ENCODE data around the gene CCDC69. TPM values are rescaled to one million over a fixed set of nuclear protein-coding genes. Genes with fewer than 3 reads are reported as not detected.
"Not testable (repeated sequence)": the region's sequence is repeated elsewhere in the genome, so short reads cannot be mapped to it uniquely, and the experiment has no call there.

The CCDC69 gene
- total RNA-seq, 1 donor from 2014 or later: 109 TPM

DNA sequence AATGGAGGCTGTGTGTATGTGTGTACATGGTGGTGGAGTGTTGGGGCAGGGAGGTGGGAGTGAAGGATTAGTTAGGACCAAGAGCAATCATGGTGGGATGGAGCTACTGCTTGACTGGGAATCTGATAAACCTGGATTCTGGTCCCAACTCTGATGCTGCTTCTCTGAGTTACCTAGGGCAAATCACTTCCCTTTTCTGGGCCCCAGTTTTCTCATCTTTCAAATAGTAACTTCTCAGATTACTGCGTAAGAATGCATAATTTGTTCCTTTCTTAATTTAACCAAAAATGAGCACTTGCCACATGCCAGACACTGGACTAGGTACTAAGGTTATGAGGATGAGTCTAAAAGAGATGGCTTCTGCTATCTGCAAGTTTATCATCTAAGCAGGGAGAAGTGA, 45.5 kb downstream of the CCDC69 start:
- no peak overlapping the region for H3K4me3 Mint-ChIP-seq
- H3K9me3 Mint-ChIP-seq: no peaks in the 10 kb centered on the region
- intact Hi-C loops (cut with micrococcal nuclease): loop anchor here (2.0 kb wide), 1 partner anchor 18 kb away; no protein-coding TSS in a partner anchor
- DNase-seq (no peak), ATAC-seq (ENCODE audit: low read depth) (no peak)
- ChIA-PET CTCF (interaction anchor here (1.0 to 3.9 kb wide), 2 partner anchors 13 to 52 kb away, joined by 3 to 18 read pairs; no protein-coding TSS in a partner anchor), POLR2A (interaction anchor here (0.7 to 1.4 kb wide), 3 partner anchors 33 to 37 kb away, joined by 3 to 5 read pairs (median 3); no protein-coding TSS in a partner anchor)
- TF ChIP-seq, protein P1, sequence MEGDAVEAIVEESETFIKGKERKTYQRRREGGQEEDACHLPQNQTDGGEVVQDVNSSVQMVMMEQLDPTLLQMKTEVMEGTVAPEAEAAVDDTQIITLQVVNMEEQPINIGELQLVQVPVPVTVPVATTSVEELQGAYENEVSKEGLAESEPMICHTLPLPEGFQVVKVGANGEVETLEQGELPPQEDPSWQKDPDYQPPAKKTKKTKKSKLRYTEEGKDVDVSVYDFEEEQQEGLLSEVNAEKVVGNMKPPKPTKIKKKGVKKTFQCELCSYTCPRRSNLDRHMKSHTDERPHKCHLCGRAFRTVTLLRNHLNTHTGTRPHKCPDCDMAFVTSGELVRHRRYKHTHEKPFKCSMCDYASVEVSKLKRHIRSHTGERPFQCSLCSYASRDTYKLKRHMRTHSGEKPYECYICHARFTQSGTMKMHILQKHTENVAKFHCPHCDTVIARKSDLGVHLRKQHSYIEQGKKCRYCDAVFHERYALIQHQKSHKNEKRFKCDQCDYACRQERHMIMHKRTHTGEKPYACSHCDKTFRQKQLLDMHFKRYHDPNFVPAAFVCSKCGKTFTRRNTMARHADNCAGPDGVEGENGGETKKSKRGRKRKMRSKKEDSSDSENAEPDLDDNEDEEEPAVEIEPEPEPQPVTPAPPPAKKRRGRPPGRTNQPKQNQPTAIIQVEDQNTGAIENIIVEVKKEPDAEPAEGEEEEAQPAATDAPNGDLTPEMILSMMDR (IDR thresholded peaks at IDR 0.05): no peak
- H3K27ac Mint-ChIP-seq: peak overlapping the region; percentile 63
- H3K36me3 Mint-ChIP-seq (ENCODE audit: low read depth): peaks cover 47% of the 10 kb centered on the region
- H3K4me1 Mint-ChIP-seq: peaks cover 53% of the 10 kb centered on the region
- no peaks in the 10 kb centered on the region for H3K27me3 Mint-ChIP-seq

DNA sequence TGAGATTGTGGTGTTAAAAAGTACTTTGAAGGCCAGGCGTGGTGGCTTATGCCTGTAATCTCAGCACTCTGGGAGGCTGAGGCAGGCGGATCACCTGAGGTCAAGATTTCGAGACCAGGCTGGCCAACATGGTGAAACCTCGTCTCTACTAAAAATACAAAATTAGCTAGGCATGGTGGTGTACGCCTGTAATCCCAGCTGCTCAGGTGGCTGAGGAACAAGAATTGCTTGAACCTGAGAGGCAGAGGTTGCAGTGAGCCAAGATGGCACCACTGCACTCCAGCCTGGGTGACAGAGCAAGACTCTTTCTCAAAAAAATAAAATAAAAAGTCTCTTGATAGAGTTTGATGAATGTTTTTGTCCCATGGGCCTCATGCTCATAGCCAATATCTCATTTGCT, 47.6 kb downstream of the CCDC69 start:
- H3K9me3 Mint-ChIP-seq; H3K27me3 Mint-ChIP-seq; intact Hi-C loops (cut with micrococcal nuclease); H3K4me3 Mint-ChIP-seq; DNase-seq; ATAC-seq (ENCODE audit: low read depth): not testable (repeated sequence)
- H3K36me3 Mint-ChIP-seq (ENCODE audit: low read depth): peaks cover 29% of the 10 kb centered on the region
- H3K27ac Mint-ChIP-seq: peak overlapping the region; percentile 41
- POLR2A ChIA-PET: interaction anchor here (1.1 to 1.3 kb wide), 3 partner anchors 15 to 115 kb away, joined by 3 read pairs; no protein-coding TSS in a partner anchor
- CTCF ChIA-PET: interaction anchor here (1.4 to 3.9 kb wide), 3 partner anchors 11 to 140 kb away, joined by 4 to 18 read pairs (median 11); no protein-coding TSS in a partner anchor
- H3K4me1 Mint-ChIP-seq: peaks cover 54% of the 10 kb centered on the region

DNA sequence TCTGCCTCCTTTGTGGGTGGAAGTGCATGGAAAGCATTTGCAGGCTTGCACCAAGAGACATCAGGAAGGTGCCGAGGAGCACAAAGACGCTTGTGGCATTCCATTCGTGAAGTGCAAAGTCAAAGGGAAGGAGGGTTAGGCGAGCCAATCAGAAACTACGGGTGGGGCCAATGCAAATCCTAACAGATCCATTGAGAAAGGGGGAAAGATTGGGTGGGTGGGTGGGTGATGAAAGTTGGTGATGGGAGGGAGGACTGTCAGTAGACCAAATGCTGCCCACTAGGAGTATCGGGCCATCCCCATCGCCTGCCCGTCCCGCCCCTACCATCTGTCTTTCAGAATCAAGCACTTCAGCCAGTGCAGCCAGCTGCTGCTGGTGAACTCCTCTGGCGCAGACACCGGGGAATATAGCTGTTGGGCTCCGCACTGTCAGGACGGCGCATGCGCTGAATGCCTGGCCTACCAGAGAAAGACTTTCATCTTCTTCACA, 49.2 kb downstream of the CCDC69 start:
- Mint-ChIP-seq H3K27me3 (no peaks in the 10 kb centered on the region), H3K36me3 (ENCODE audit: low read depth) (peaks cover 18% of the 10 kb centered on the region), H3K4me3 (no peak overlapping the region), H3K9me3 (no peaks in the 10 kb centered on the region), H3K4me1 (peaks cover 58% of the 10 kb centered on the region), H3K27ac (no peak overlapping the region)
- POLR2A ChIA-PET: interaction anchor here (0.6 kb wide), 1 partner anchor 764 kb away, joined by 3 read pairs; no protein-coding TSS in a partner anchor
- TF ChIP-seq, protein P1 (IDR thresholded peaks at IDR 0.05): no peak
- CTCF ChIA-PET: no interaction called here
- DNase-seq (no peak), ATAC-seq (ENCODE audit: low read depth) (no peak)
- intact Hi-C loops (cut with micrococcal nuclease): no loop called here

DNA sequence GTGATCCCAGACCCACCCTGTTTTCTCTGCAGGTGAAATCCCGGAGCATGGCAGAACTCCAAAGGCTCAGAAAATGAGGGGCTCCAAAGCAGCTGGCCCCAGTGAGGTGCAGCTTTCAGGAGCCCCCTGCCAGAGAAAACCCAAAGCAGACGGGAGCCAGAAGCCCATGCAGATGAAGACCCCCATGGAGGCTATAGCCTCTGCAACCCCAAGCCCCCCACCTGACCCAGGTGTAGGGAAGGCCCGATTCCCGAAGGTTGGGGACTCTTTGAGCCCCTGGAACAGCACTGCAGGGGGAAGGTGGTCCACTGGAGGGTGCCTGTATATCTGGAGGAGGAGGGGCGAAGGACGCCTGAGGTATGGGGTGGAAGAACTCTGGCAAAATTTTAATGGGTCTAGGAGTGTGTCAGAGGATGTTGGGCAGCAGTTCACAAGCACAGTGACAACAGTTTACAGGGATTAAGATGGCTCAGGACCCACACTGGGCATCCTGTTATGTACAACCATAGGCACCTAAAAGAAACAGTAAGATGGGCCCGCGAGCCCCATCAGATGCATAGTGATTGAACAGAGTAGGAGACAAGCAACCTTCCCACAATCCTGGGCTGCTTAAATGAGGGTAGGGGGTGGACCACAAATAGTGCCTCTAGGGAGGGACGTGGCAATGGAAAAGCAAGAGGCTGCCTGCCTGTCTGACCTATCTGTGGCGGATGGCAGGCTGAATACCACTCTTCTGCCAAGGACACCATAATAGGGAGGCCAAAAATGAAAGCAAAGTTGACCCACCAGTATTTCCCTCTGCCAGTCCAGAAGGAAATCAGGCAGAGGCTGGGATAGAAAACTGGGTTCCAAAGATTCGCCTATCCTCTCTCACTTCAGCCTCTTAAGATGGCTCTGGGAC, 49.9 kb downstream of the CCDC69 start:
- H3K9me3 Mint-ChIP-seq: no peaks in the 10 kb centered on the region
- TF ChIP-seq, protein P1 (IDR thresholded peaks at IDR 0.05): no peak
- no peak overlapping the region for H3K4me3 Mint-ChIP-seq
- H3K4me1 Mint-ChIP-seq: peaks cover 58% of the 10 kb centered on the region
- ATAC-seq (ENCODE audit: low read depth): no peak
- H3K27me3 Mint-ChIP-seq: no peaks in the 10 kb centered on the region
- H3K36me3 Mint-ChIP-seq (ENCODE audit: low read depth): peaks cover 14% of the 10 kb centered on the region
- ChIA-PET CTCF (interaction anchor here (1.1 to 1.2 kb wide), 2 partner anchors 9 to 65 kb away, joined by 4 read pairs; no protein-coding TSS in a partner anchor), POLR2A (interaction anchor here (0.6 to 1.0 kb wide), 2 partner anchors 61 to 763 kb away, joined by 3 read pairs; no protein-coding TSS in a partner anchor)
- intact Hi-C loops (cut with micrococcal nuclease): no loop called here
- no peak for DNase-seq
- H3K27ac Mint-ChIP-seq: no peak overlapping the region

DNA sequence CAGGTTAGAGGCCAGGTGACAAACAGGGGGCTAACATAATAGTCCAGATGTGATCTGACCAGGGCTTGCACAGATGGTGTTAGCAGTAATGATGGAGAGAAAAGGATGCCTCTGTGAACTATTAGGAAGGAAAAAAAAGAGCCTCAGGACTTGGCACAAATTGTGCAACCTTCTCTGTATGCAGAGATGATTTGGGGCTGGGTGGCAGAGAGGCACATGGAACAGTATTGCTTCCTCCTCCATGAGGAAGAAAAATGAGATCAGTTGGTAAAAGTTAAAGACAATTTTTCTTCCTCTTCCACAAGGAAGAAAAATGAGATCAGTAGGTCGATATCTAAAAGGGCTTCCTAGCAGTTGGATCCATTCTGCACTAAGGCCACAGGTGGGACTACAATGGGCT, 52.4 kb downstream of the CCDC69 start:
- H3K36me3 Mint-ChIP-seq (ENCODE audit: low read depth): peaks cover 5% of the 10 kb centered on the region
- no peak for ATAC-seq (ENCODE audit: low read depth)
- intact Hi-C loops (cut with micrococcal nuclease): no loop called here
- H3K27ac Mint-ChIP-seq: no peak overlapping the region
- H3K27me3 Mint-ChIP-seq: no peaks in the 10 kb centered on the region
- TF ChIP-seq, protein P1 (IDR thresholded peaks at IDR 0.05): no peak
- DNase-seq: no peak
- ChIA-PET CTCF (interaction anchor here (1.3 to 12.3 kb wide), 3 partner anchors 46 to 144 kb away, joined by 3 to 309 read pairs (median 122); no protein-coding TSS in a partner anchor), POLR2A (interaction anchor here (0.6 to 1.1 kb wide), 4 partner anchors 21 to 150 kb away, joined by 3 to 6 read pairs (median 6); partner anchors contain the start of gene CCDC69)
- no peak overlapping the region for H3K4me3 Mint-ChIP-seq
- H3K4me1 Mint-ChIP-seq: peaks cover 43% of the 10 kb centered on the region
- no peaks in the 10 kb centered on the region for H3K9me3 Mint-ChIP-seq

Measured in activated B cell treated with CpG ODN at 0.5 μM for 24 hours (primary cell).